A204.1 (cell line): ENCODE data around the gene CDKN2D.

Experiments used
- FAIRE-seq: peaks from 2 replicates; lab custom pipeline; 2012; peaks lifted over from hg19 to GRCh38; lab: Jason Lieb, UNC

The CDKN2D gene

GRCh38 chr19:10520652-10521318 lies 48.0 kb downstream of the CDKN2D start:
- no peak for FAIRE-seq

- FAIRE-seq = no peak
Observed at GRCh38 chr19:10519421-10519820, 49.4 kb downstream of the CDKN2D start.

- FAIRE-seq = no peak
Observed at GRCh38 chr19:10518444-10519361, 50.1 kb downstream of the CDKN2D start.

- no peak for FAIRE-seq
Observed at GRCh38 chr19:10517760-10518443, 50.9 kb downstream of the CDKN2D start.

GRCh38 chr19:10517361-10517759 lies 51.4 kb downstream of the CDKN2D start, which contains the start of gene S1PR5:
Gene S1PR5, minus strand, starts transcription at chr19:10517447. Its CDS starts 2,436 bp downstream, at chr19:10515011.
- FAIRE-seq = no peak

GRCh38 chr19:10516671-10517286 lies 52.0 kb downstream of the CDKN2D start:
- FAIRE-seq = no peak
